ENCODE results near the gene AMOTL1.
"Not testable (repeated sequence)": the region's sequence is repeated elsewhere in the genome, so short reads cannot be mapped to it uniquely, and the experiment has no call there.

AMOTL1 gene

DNA sequence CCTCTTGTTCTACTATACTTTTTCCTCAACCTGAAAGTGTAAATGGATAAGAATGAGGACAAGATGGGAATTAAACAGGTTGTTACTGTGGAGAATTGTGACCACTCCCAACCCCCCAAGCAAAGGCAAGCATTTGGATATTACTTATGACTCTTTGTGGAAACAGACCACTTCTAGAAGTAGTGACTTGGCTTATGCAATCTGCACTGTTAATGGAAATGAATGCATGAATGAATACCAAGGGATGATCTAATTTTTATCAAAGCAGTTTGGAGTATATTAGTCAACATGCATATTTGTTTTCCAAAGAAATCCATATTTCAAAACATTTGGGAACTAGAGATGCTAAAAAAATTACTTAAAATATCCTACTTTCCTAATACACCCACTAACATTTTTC, 35.3 kb downstream of the AMOTL1 start:
- DNase-seq = no peak
- in situ Hi-C loops (cut with HindIII; ENCODE audit: low pct_ligation_motif_present, low pct_unique_long_range_greater_than_20kb, low sequenced_read_pairs) = no loop called here

DNA sequence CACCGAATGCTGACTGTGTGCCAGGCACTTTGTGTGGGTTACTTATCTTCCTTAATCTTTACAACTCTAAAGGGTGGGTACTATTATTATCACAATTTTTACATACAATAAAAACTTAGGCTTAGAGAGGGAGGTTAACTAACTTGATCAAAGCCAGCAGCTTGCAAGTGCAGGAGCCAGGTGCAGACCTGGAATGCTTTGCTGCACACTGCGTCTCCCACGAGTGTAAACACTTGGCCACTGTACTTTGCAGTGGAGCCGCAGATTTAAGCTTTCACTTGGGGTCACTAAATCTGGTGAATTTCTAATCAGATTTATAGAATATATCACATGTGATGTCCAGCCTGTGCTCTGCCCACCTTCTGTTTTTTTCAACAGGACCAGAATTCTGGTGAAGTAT, 36.7 kb downstream of the AMOTL1 start:
- no peak for DNase-seq
- in situ Hi-C loops (cut with HindIII; ENCODE audit: low pct_ligation_motif_present, low pct_unique_long_range_greater_than_20kb, low sequenced_read_pairs) = no loop called here

DNA sequence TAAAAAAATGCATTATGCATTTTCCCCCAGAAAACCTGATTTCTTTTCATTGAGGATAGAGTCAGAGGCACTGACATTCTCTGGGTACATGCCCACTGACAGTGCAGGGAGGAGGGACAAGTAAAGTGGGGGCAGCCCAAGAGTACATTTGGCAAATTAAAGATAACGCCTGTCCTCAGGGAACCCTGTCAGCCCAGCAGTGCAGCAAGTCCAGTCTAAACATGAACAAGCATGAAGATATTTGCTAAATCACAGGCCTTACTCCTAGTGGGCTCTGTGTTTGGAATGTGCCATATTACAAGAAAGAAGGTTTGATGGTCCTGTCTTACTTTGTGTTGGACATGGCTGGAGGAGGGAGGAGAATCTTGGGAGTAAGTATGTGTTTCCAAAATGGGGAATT, 37.9 kb downstream of the AMOTL1 start:
- no peak for DNase-seq
- in situ Hi-C loops (cut with HindIII; ENCODE audit: low pct_ligation_motif_present, low pct_unique_long_range_greater_than_20kb, low sequenced_read_pairs) = no loop called here

DNA sequence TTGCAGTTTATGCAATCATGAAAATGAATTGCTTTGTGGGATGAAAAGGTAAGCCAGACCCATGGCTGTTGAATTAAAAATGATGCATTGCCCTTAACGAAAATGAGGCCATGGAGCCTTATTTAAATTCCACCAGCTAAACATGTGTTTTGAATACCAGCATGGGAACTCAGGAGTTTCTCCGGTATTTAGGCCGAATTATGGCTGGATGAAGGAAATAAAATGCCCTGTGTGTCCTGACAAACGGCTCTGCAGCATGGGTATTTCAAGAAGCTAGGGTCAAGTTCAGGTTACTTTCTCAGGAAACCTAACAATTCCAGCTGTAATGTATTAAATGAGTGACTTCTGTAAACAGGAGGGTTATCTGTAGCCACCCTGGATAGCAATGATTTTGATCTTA, 38.3 kb downstream of the AMOTL1 start:
- DNase-seq = no peak
- in situ Hi-C loops (cut with HindIII; ENCODE audit: low pct_ligation_motif_present, low pct_unique_long_range_greater_than_20kb, low sequenced_read_pairs) = no loop called here

DNA sequence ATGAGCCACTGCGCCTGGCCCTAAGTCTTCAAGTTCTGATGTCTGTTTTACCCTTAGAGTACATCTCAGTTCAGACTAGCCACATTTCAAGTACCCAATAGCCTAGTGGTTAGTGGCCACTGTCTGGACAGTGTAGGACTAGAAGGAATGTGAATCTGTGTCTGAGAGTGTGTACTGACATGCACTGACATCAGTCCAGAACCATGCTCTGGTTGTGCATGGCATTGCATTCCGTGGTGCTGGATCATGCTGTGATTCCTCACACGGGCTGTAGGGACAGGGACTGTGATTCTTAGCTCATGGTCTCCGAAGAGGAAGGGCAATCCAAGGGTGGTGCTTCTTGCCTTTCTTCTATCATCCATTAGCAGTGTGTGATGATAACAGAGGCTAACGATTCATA, 41.1 kb downstream of the AMOTL1 start:
- in situ Hi-C loops (cut with HindIII; ENCODE audit: low pct_ligation_motif_present, low pct_unique_long_range_greater_than_20kb, low sequenced_read_pairs) = no loop called here
- DNase-seq = no peak

DNA sequence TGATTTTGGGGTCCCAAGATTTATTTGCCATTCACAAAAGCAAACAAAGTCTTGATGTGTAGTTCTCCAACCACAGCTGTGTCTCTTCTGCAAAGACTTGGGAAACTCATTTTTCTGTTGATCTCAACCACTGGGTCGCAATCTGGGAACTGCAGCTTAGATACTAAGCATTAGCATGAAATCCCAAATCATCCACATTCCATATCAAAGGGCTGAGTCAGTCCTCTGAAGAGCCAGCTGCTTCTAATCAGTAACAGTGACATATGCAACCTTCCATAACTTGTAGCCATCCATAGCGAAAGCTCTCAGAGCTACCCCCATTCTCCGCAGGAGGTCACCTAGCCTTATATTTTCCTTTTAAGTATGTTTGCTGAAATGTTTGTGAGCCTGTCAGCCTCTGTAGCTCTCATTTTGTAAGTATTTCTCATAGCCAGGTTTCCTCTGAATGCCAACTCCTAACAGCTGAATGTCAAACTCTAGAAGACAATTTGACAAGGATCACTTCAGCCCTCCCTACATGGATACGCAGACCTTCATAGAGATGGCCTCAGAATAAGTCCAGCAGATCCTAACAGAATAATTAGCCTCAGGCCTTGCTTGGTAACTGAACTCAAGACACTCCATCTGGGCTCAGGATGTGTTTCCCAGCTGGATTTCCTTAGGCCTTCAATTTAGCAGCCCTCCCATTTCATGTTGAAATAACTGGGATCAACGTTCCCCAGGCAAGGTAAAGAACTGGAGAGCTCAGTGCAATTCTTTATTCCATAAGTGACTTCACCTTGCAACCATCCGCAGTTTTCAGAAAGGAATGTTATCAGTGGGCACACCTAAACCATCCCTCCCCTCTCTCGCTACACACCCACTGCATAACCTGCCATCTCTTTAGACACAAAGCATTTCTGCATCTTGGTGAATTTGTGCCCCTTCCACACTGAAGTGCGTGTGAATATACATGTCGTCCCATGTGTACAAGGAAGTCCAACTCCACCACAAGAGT, 44.9 kb downstream of the AMOTL1 start:
- in situ Hi-C loops (cut with HindIII; ENCODE audit: low pct_ligation_motif_present, low pct_unique_long_range_greater_than_20kb, low sequenced_read_pairs); DNase-seq: not testable (repeated sequence)

DNA sequence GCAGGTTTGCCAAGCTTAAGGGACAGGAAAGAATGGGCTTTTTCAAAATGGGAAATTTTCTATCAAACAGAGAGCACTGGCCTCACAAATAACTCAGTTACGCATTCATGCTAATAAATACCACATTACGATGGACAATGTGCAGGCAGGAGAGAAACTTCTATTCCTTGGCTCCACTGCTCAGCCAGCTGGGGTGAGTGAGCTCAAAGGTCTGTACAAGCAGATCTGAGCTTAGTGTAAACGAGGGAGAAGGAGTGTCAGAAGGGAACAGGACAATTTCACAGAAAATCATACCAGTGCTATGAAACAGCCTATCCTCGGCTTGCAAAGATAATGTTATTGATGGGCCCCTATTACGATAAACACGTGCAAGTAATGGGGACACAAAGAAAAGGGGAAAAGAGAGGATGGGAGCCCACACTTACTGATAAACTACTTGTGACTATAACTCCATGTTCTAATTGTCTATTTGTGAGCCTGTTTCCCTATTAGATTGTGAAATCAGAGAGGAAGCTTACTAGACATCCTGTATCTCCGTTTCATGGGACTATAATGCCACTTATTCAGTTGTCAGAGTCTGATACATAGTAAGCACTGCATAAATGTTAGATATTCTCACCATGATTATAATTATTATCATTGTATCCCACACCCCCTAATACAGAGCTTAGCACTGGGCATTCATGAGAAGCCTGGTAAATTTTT, 46.3 kb downstream of the AMOTL1 start:
- DNase-seq = no peak

DNA sequence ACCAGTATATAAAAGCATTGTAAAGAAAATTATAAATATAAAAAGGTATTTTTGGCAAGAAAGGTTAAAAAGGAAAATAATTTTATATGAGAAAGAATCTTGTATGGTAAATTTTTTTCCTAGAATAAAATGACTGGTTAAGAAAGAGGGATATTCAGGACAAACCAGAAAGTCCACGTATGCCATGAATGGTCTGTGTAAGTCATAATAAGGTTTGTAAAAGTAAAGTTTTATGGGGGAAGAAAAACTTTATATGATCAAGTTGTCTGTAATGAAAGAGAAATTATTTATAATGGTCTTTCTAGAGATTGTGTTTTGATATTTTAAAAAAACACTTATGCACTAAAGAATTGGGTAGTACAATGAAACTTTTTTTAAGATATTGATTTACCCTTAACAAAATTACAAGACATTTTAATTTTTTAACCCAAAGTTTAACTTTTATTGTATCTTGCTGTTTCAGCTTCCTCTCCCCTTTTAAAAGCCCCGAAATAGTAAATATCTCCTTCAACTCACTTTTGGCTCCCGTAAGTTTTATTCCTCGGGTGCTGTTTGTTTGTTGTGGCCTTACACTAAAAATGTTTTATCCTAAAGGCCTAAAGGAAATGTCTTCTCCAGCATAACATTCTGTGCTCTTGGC, 47.7 kb downstream of the AMOTL1 start:
- DNase-seq = peak; percentile 38
- in situ Hi-C loops (cut with HindIII; ENCODE audit: low pct_ligation_motif_present, low pct_unique_long_range_greater_than_20kb, low sequenced_read_pairs) = no loop called here

More for the DNA sequence above, 46.3 kb downstream of the AMOTL1 start:
- in situ Hi-C loops (cut with HindIII; ENCODE audit: low pct_ligation_motif_present, low pct_unique_long_range_greater_than_20kb, low sequenced_read_pairs) = no loop called here

DNA sequence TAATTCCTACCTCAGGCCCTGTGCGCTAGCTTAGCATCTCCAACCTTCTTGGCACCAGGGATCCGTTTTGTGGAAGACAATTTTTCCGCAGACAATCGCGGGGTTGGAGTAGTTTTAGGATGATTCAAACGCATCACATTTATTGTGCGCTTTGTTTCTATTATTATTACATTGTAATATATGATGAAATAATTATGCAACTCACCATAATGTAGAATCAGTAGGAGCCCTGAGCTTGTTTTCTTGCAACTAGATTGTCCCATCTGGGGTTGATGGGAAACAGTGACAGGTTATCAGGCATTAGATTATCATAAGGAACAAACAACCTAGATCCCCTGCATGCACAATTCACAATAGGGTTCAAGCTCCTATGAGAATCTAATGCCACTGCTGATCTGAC, 52.3 kb downstream of the AMOTL1 start:
- in situ Hi-C loops (cut with HindIII; ENCODE audit: low pct_ligation_motif_present, low pct_unique_long_range_greater_than_20kb, low sequenced_read_pairs) = no loop called here
- DNase-seq = no peak

DNA sequence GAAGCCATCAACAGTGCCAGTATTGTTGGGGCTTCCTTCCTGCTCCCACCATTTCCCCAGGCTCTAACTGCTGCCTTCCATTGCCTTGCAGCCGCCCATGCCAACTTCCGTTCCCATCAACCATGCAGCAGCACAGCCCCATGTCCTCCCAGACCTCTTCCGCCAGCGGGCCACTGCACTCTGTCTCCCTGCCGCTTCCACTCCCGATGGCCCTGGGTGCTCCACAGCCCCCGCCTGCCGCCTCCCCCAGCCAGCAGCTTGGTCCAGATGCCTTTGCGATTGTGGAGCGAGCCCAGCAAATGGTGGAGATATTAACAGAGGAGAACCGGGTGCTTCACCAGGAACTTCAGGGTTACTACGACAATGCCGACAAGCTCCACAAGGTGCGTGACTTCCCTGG, 53.3 kb downstream of the AMOTL1 start:
- no peak for DNase-seq
- in situ Hi-C loops (cut with HindIII; ENCODE audit: low pct_ligation_motif_present, low pct_unique_long_range_greater_than_20kb, low sequenced_read_pairs) = no loop called here

DNA sequence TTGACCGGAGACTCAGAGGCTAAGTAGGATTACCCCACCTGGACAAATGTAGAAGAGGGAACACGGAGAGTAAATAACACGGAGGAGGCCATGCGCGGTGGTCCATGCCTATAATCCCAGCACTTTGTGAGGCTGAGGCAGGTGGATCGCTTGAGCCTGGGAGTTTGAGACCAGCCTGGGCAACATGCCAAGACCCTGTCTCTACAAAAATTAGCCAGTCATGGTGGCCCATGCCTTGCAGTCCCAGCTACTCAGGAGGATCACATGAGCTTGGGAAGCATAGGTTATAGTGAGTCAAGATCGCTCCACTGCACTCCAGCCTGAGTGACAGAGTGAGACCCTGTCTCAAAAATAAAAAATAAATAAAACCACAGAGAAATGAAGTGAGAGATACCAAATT, 53.9 kb downstream of the AMOTL1 start:
- in situ Hi-C loops (cut with HindIII; ENCODE audit: low pct_ligation_motif_present, low pct_unique_long_range_greater_than_20kb, low sequenced_read_pairs) = no loop called here

DNA sequence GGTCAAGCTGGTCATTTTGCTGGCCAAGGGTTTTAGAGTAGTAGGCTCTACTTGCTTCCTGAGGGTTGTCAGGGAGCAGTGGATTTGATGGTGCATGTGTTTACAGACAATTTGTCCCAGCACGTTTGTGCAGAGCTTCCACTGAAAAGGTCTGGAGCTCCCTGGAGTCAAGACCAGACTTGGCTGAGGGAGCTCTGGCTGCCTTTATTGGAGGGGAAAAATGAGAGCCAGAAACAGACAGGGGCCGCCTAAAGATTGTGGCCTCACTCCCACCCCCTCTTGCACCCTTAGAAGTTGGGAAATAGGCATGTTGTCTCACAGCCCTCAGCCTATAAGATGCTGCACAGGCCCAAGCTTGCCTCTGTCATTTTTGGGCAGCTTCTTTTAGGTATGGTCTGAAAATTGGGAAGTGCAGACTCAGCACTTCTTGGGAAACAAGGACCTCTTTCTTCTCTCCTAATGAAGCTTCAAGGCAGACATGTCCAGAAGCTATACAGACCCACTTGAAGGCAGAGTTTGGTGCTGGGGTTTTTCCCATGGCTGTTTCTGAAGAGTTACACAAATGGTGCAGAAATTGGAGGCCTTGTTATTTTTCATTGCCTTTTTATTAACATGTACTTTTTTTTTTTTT, 55.1 kb downstream of the AMOTL1 start:
- in situ Hi-C loops (cut with HindIII; ENCODE audit: low pct_ligation_motif_present, low pct_unique_long_range_greater_than_20kb, low sequenced_read_pairs) = no loop called here
- no peak for DNase-seq

More for the DNA sequence above, 53.9 kb downstream of the AMOTL1 start:
- DNase-seq = no peak

DNA sequence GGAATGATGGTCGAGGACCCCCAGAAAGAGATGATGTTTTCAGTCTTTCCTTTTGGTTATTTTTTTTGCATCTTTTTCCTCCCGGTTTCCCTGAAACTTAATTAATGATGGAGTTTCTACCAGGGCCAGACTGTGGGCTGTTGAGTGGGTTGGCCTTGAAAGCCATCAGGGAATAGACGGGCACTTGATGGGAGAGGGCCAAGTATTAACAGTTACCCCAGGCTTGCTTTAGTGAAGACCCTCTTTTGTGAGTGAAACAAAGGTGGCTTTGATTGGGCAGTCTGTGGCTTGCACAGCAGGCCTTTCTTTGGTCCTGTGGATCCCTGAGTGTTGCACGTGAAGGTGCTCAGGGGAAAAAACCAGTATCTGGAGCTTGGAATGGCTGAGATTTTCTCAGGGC, 56.9 kb downstream of the AMOTL1 start:
- in situ Hi-C loops (cut with HindIII; ENCODE audit: low pct_ligation_motif_present, low pct_unique_long_range_greater_than_20kb, low sequenced_read_pairs) = no loop called here
- DNase-seq = no peak

DNA sequence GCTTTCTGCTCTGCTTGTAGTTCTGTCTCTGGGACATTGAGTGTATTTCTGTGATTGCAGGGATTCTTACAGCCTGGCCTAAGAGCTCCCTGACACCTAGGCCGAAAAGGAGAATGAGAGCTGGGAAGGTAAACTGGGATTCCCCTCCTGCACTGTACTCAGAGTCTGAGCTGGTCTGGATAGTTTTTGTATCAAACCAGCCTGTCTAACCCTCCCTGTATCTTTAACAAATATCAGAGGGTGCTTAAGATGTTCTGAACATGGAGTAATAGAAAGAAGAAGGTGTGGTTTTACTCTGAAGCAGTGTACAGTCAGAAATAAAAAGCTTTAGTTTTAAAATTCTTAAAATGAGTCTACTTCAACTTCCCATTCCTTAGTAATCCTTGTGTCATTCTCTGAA, 57.3 kb downstream of the AMOTL1 start:
- no peak for DNase-seq

DNA sequence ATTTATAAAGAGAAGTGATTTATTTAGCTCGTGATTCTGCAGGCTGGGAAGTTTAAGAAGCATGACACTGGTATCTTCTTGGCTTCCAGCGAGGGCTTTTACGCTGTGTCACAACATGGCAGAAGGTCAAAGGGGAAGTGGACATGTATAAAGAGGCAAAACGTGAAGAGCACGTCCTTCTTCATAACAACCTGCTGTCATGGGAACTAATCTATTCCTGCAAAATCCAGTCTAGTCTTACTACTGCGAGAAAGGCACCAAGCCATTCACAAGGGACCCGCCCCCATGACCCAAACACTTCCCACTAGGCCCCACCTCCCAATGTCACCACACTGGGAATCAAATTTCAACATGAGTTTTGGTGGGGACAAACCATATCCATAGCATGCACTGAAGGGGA, 58.3 kb downstream of the AMOTL1 start:
- DNase-seq = no peak
- in situ Hi-C loops (cut with HindIII; ENCODE audit: low pct_ligation_motif_present, low pct_unique_long_range_greater_than_20kb, low sequenced_read_pairs) = no loop called here

More for the DNA sequence above, 57.3 kb downstream of the AMOTL1 start:
- in situ Hi-C loops (cut with HindIII; ENCODE audit: low pct_ligation_motif_present, low pct_unique_long_range_greater_than_20kb, low sequenced_read_pairs) = no loop called here

DNA sequence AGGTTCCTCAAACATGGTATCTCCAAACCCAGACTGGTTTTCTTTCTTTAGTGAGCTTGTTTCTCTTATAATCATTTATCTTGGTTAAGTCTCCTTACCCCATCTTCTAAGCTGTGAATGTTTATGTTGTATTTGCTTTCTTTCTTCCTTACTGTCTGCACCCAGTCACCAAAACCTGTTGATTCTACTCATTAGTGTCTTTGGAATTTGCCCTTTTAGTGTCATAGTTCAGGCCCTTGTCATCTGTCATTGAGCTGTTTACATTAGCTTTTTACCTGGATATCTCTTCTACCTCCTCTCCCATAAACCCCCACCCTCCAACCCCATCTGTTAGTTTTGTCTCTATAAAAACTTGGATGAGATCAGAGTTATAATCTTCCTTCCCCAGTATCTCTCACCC, 59.9 kb downstream of the AMOTL1 start:
- in situ Hi-C loops (cut with HindIII; ENCODE audit: low pct_ligation_motif_present, low pct_unique_long_range_greater_than_20kb, low sequenced_read_pairs) = no loop called here
- no peak for DNase-seq

DNA sequence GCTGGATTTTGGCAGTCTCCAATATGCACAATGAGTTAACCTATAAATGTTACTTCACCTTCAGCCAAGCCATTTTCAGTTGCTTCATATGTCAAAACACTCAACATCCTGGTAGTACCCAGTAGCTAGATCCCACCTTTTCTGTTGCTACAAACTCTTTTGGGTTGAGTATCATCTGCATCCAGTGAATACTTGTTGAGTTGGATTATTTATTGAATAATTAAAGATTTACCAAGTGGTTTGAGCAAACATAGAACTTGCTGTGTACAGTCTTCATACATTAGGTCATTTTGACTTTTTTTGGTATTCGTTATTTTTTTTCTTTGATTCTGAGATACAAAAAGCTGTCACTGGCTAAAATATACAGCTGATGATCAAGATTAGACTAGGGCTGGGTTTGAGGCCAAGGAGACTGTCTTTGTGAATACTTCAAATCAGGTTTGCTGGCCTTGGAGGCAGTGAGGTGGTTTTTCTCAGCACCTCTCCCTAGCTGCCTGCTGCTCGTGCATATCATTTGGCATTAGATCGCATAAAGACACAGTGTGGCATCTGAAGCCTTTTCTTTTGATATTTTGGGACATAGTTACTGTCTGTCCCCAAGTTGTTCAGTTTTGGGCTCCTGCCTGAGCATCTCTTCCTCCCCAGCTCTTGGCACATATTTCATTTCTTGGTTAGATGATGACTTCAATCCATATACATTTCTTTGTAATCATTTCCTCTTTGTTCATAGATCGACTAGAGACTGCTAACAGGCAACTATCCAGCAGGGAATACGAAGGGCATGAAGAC, 62.8 kb downstream of the AMOTL1 start:
- DNase-seq = no peak
- in situ Hi-C loops (cut with HindIII; ENCODE audit: low pct_ligation_motif_present, low pct_unique_long_range_greater_than_20kb, low sequenced_read_pairs) = no loop called here

DNA sequence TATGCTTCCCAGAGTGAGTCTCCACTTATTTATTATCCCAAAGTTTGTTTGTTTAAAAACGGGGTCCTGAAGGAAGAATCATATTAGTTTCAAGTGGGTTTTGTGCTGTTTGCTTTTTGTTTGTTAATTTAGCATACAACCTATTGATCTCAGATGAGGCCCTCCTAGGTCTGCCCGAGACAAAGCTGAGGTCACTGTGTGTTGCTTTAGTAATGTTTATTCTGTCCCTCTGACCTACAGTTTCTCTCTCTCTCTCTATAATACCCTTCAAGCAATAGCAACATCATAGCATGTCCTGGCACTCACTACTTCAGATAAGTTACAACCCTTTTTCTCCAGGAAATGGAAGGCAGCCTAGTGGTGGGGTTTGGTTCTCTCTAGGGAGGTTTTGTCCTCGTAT, 63.4 kb downstream of the AMOTL1 start:
- no peak for DNase-seq
- in situ Hi-C loops (cut with HindIII; ENCODE audit: low pct_ligation_motif_present, low pct_unique_long_range_greater_than_20kb, low sequenced_read_pairs) = no loop called here
